GM19397 (cell line): ENCODE data around the gene LHX6.

ENCODE experiments used
- ATAC-seq: cut with Tn5 transposase; IDR thresholded peaks from one replicate; pipeline ENCODE4 v1.9.1; 2021; ENCODE audit warnings: mild to moderate bottlenecking, moderate library complexity; ENCODE audit not compliant: unreplicated experiment

Gene LHX6

GRCh38 chr9:122192914-122193525, 35.7 kb downstream of the LHX6 start:
- ATAC-seq, result no peak

- no peak for ATAC-seq
These were observed 36.4 kb downstream of the LHX6 start for GRCh38 chr9:122192261-122192875.

GRCh38 chr9:122191584-122191983, 37.2 kb downstream of the LHX6 start:
- ATAC-seq, result no peak

GRCh38 chr9:122190597-122191381, 38.0 kb downstream of the LHX6 start:
- no peak for ATAC-seq

GRCh38 chr9:122188369-122188768, 40.4 kb downstream of the LHX6 start:
- ATAC-seq, result no peak

- no peak for ATAC-seq
These were observed 41.8 kb downstream of the LHX6 start for GRCh38 chr9:122186777-122187470.

GRCh38 chr9:122186301-122186700, 42.5 kb downstream of the LHX6 start:
- no peak for ATAC-seq

GRCh38 chr9:122184551-122184950, 44.2 kb downstream of the LHX6 start:
- ATAC-seq, result no peak

- ATAC-seq, result no peak
These were observed 45.3 kb downstream of the LHX6 start for GRCh38 chr9:122183501-122183900.

- no peak for ATAC-seq
These were observed 48.1 kb downstream of the LHX6 start for GRCh38 chr9:122180633-122181032.

- no peak for ATAC-seq
These were observed 49.1 kb downstream of the LHX6 start for GRCh38 chr9:122179690-122180074.

GRCh38 chr9:122179054-122179689, 49.6 kb downstream of the LHX6 start:
- no peak for ATAC-seq

GRCh38 chr9:122176916-122177315, 51.8 kb downstream of the LHX6 start:
- ATAC-seq, result no peak

GRCh38 chr9:122173670-122174069, 55.1 kb downstream of the LHX6 start:
- no peak for ATAC-seq

GRCh38 chr9:122172131-122172530, 56.6 kb downstream of the LHX6 start:
- ATAC-seq, result no peak

- no peak for ATAC-seq
These were observed 60.4 kb downstream of the LHX6 start for GRCh38 chr9:122168356-122168755.

GRCh38 chr9:122164286-122164685, 64.5 kb downstream of the LHX6 start:
- ATAC-seq, result no peak

- ATAC-seq, result no peak
These were observed 66.3 kb downstream of the LHX6 start for GRCh38 chr9:122162415-122162814.

GRCh38 chr9:122159925-122160246, 68.9 kb downstream of the LHX6 start:
- no peak for ATAC-seq

- peak; percentile 98 for ATAC-seq
These were observed 69.5 kb downstream of the LHX6 start, which contains the start of the genes MORN5 and NDUFA8 for GRCh38 chr9:122159026-122159924. TSS of gene MORN5 (plus strand) at chr9:122159908. CDS start at chr9:122159973, 65 bp downstream. TSS of gene NDUFA8 (minus strand) at chr9:122159779. CDS start at chr9:122159677, 102 bp downstream.
